A673 (cell line): ENCODE data around the gene LITAF. TPM values are rescaled to one million over a fixed set of nuclear protein-coding genes. Genes with fewer than 3 reads are reported as not detected.

ENCODE experiments used
- BruUV-seq: library from RNA; stranded (reverse); fragments of 400-500 nt; replicated peaks from 2 replicates; lab custom pipeline; 2021; lab: Mats Ljungman, UMichigan
- CTCF ChIA-PET: fragments of 300-600 bp; sonication (Branson Sonifier 250); formaldehyde crosslinking; loops from one replicate; lab custom pipeline; 2022; ENCODE audit warnings: antibody characterized with exemption; lab: Charles Lee
- POLR2A ChIA-PET: fragments of 300-600 bp; sonication (Branson Sonifier 250); formaldehyde crosslinking; loops from one replicate; lab custom pipeline; 2022; ENCODE audit warnings: antibody characterized with exemption; ENCODE audit not compliant: low non-redundant PET; lab: Charles Lee
- DNase-seq: peaks from one replicate; pipeline ENCODE4 v3.0.0-alpha.2; 2015; ENCODE audit warnings: low spot score
- H3K27ac ChIP-seq: fragments of 200-600 bp; sonication (generic); 2 replicates; pipeline ENCODE4 v1.5.1; 2016; ENCODE audit warnings: mixed run types, low read depth, mild to moderate bottlenecking, mixed read lengths, antibody characterized with exemption, low read length; ENCODE audit not compliant: poor library complexity, severe bottlenecking
- H3K27me3 ChIP-seq: fragments of 200-600 bp; sonication (generic); replicated peaks from 2 replicates; pipeline ENCODE4 v1.6.1; 2017; ENCODE audit warnings: mixed run types, low read depth, mild to moderate bottlenecking, mixed read lengths, antibody characterized with exemption, low read length; ENCODE audit not compliant: insufficient read depth, poor library complexity
- H3K36me3 ChIP-seq: fragments of 200-600 bp; sonication (generic); 2 replicates; pipeline ENCODE4 v1.6.1; 2016; ENCODE audit warnings: mixed run types, mild to moderate bottlenecking, mixed read lengths, antibody characterized with exemption, low read length; ENCODE audit not compliant: insufficient read depth, poor library complexity, severe bottlenecking
- H3K4me1 ChIP-seq: fragments of 200-600 bp; sonication (generic); 2 replicates; pipeline ENCODE4 v1.6.1; 2017; ENCODE audit warnings: mixed run types, mild to moderate bottlenecking, mixed read lengths, antibody characterized with exemption, low read length; ENCODE audit not compliant: insufficient read depth, poor library complexity, severe bottlenecking
- H3K4me3 ChIP-seq: fragments of 200-600 bp; sonication (generic); 2 replicates; pipeline ENCODE4 v1.5.1; 2016; ENCODE audit warnings: low read depth, mixed run types, mild to moderate bottlenecking, mixed read lengths, low read length; ENCODE audit not compliant: poor library complexity, severe bottlenecking
- H3K9me3 ChIP-seq: fragments of 200-600 bp; sonication (generic); 2 replicates; pipeline ENCODE4 v1.6.1; 2016; ENCODE audit warnings: mixed run types, low read depth, mild to moderate bottlenecking, mixed read lengths, antibody characterized with exemption, low read length; ENCODE audit not compliant: poor library complexity, severe bottlenecking
- EZH2 ChIP-seq: fragments of 200-600 bp; sonication (generic); IDR thresholded peaks from 2 replicates; pipeline ENCODE4 v1.6.1; 2017; ENCODE audit warnings: borderline replicate concordance, low read depth, mild to moderate bottlenecking, mixed read lengths, antibody characterized with exemption, low read length; ENCODE audit not compliant: poor library complexity, severe bottlenecking
- intact Hi-C: fragments of 100-400 bp; cut with micrococcal nuclease; formaldehyde crosslinking; loops from one replicate; pipeline ENCODE4 v1.10.0; 2022; ENCODE audit not compliant: unreplicated experiment
- total RNA-seq: library from RNA; stranded (reverse); gene quantifications from 2 replicates; pipeline ENCODE4 v1.2.3, GENCODE V29; 2021
- TF ChIP-seq, protein P1 (sequence below): fragments of 300-800, 200-600 bp; sonication (generic); conservative IDR thresholded peaks from 2 replicates; pipeline ENCODE4 v1.5.1; 2017; ENCODE audit warnings: low read depth, mild to moderate bottlenecking, antibody characterized with exemption, low read length, moderate library complexity, mixed read lengths

Gene LITAF
- total RNA-seq, 1 experiment from 2014 or later, result 6.9 TPM

DNA sequence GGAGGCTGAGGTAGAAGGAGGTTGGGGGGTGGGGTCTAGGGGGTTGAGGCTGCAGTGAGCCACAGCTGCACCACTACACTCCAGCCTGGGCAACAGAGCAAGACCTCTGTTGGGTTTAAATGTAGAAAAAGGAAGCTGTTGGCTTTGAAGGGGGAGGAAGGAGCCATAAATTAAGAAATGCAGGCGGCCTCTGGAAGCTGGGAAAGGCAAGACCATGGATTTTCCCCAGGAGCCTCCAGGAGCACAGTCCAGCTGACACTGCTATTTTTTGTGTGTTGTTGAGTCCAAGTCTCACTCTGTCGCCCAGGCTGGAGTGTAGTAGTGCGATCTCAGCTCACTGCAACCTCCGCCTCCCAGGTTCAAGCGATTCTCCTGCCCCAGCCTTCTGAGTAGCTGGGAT, 15.9 kb downstream of the LITAF start:
- H3K4me3 ChIP-seq, result no peak overlapping the region
- H3K27ac ChIP-seq, result no peak overlapping the region
- no peak for DNase-seq
- H3K27me3 ChIP-seq, result no peaks in the 10 kb centered on the region
- no peaks in the 10 kb centered on the region for H3K36me3 ChIP-seq
- POLR2A ChIA-PET, result no interaction called here
- BruUV-seq, result no TSS peak
- TF ChIP-seq, protein P1, sequence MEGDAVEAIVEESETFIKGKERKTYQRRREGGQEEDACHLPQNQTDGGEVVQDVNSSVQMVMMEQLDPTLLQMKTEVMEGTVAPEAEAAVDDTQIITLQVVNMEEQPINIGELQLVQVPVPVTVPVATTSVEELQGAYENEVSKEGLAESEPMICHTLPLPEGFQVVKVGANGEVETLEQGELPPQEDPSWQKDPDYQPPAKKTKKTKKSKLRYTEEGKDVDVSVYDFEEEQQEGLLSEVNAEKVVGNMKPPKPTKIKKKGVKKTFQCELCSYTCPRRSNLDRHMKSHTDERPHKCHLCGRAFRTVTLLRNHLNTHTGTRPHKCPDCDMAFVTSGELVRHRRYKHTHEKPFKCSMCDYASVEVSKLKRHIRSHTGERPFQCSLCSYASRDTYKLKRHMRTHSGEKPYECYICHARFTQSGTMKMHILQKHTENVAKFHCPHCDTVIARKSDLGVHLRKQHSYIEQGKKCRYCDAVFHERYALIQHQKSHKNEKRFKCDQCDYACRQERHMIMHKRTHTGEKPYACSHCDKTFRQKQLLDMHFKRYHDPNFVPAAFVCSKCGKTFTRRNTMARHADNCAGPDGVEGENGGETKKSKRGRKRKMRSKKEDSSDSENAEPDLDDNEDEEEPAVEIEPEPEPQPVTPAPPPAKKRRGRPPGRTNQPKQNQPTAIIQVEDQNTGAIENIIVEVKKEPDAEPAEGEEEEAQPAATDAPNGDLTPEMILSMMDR, result no peak
- TF ChIP-seq EZH2, result no peak
- intact Hi-C loops, result no loop called here
- CTCF ChIA-PET, result no interaction called here
- no peaks in the 10 kb centered on the region for H3K4me1 ChIP-seq
- H3K9me3 ChIP-seq, result no peaks in the 10 kb centered on the region

DNA sequence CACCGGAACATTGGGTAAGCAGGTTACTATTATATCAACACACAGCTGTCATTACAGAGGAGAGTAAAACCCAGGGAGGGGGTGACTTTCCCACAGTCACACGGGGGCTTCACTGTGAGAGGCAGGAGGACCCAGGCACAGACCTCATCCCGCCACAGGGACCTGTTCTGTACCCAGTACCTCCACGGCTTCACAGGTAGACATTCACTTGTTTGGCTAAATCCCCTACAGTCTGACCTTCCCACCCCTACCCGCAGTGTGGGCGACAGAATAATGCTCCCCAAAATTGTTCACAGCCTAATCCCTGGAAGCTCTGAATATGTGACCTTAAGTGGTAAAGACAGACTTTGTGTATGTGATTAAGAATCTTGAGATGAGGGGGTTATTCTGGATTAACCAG, 16.5 kb downstream of the LITAF start:
- ChIA-PET CTCF (no interaction called here), POLR2A (no interaction called here)
- intact Hi-C loops, result no loop called here
- no TSS peak for BruUV-seq
- TF ChIP-seq, protein P1, result no peak
- TF ChIP-seq EZH2, result no peak
- no peak overlapping the region for H3K4me3 ChIP-seq
- no peaks in the 10 kb centered on the region for H3K27me3 ChIP-seq
- no peaks in the 10 kb centered on the region for H3K36me3 ChIP-seq
- H3K27ac ChIP-seq, result no peak overlapping the region
- DNase-seq, result no peak
- H3K9me3 ChIP-seq, result no peaks in the 10 kb centered on the region
- no peaks in the 10 kb centered on the region for H3K4me1 ChIP-seq

DNA sequence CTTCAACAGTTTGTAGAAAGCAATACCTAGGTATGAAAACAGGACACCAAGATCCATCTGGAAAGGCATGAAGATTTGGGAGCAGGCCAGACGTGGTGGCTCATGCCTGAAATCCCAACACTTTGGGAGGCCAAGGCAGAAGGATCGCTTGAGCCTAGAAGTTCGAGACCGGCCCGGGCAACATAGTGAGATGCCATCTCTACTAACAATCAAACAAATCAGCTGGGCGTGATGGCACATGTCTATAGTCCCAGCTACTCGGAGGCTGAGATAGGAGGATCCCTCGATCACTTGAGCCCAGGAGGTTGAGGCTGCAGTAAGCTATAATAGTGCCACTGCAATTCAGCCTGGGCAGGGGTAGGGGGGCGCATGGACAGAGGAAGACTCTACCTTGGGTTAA, 20.3 kb downstream of the LITAF start:
- intact Hi-C loops, result no loop called here
- H3K27me3 ChIP-seq, result no peaks in the 10 kb centered on the region
- POLR2A ChIA-PET, result no interaction called here
- TF ChIP-seq, protein P1, result no peak
- no peak for TF ChIP-seq EZH2
- H3K9me3 ChIP-seq, result no peaks in the 10 kb centered on the region
- H3K4me3 ChIP-seq, result no peak overlapping the region
- H3K36me3 ChIP-seq, result no peaks in the 10 kb centered on the region
- DNase-seq, result no peak
- no TSS peak for BruUV-seq
- no peak overlapping the region for H3K27ac ChIP-seq
- CTCF ChIA-PET, result no interaction called here
- H3K4me1 ChIP-seq, result no peaks in the 10 kb centered on the region
